H1 (cell line): Measurements from ENCODE around the gene POU6F2. TPM values are rescaled to one million over a fixed set of nuclear protein-coding genes. Genes with fewer than 3 reads are reported as not detected.

ENCODE experiments used
- RBBP5 ChIP-seq: IDR thresholded peaks from 2 replicates; pipeline ENCODE4 v1.7.1; 2012; ENCODE audit warnings: low read depth, mild to moderate bottlenecking, inconsistent platforms, low read length, moderate library complexity, borderline replicate concordance
- polyA plus RNA-seq, 7 experiments: library from polyadenylated mRNA; depleted of rRNA in 3 of 7; stranded (reverse) in 5 of 7; unstranded in 2 of 7; fragments of >200 nt in 5 of 7; fragments of 200-250 nt in 2 of 7; gene quantifications; 1 replicate in 5 of 7; 2 replicates in 1 of 7; 4 replicates in 1 of 7; pipeline versions ENCODE4 v1.2.1 to v1.2.3, GENCODE V29; 2011 to 2013; ENCODE audit warnings: missing spikeins in 2 of 7, mixed read lengths in 2 of 7
- total RNA-seq: library from RNA; stranded (reverse); fragmentation: NEBNext Ultra II Directional; extraction: Animal tissue kit (Norgen Biotek cat#: 25700); gene quantifications from 2 replicates; pipeline ENCODE4 v1.2.1, GENCODE V29; 2021

Gene POU6F2
- total and polyA plus RNA-seq, 2 of the 8 experiments (the other 6 are each of a cell fraction or from before 2014, with no cell fraction given), result 1.1 to 2.0 TPM

DNA sequence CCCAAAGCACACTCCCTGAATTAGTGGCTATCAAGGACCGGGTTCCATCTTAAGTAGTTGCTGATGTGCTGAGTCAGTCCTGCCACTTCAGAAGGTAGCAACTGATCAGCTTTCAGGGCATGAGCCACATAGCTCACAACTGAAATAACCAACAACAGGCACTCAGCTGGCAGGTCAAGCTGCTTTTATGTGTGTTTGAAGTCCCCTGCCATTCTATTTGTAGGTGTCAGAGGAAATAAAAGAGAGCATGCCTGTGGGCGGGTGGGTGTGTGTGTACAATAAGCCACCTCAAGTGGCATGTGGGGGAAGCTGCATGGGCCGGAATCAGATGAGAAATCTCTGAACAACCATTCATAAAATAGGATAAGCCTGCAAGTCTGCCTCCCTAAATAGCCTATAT lies 474.2 kb downstream of the POU6F2 start (continued):
- TF ChIP-seq RBBP5, result no peak
